Epithelial cell of esophagus (primary cell): ENCODE results near the gene PLBD2.
A peak's percentile ranks its signal among the peaks of the same experiment; 100 is the strongest.

Experiments used
- DNase-seq: peaks from one replicate; pipeline ENCODE4 v3.0.0; 2010; ENCODE audit warnings: low read depth
- H3K4me3 ChIP-seq: 2 replicates; pipeline ENCODE4 v1.5.1; 2011; ENCODE audit warnings: mild to moderate bottlenecking, low read length, control low read depth
- TF ChIP-seq, protein P1 (sequence below): IDR thresholded peaks from 2 replicates; pipeline ENCODE4 v1.5.1; 2011; ENCODE audit warnings: low read depth, mild to moderate bottlenecking, low read length, control low read depth, inconsistent platforms; ENCODE audit not compliant: insufficient read depth; ENCODE audit errors: missing control alignments

The PLBD2 gene

GRCh38 chr12:113388351-113388750 lies 30.0 kb downstream of the PLBD2 start:
- no peak for DNase-seq
- H3K4me3 ChIP-seq: no peak overlapping the region
- TF ChIP-seq, protein P1, sequence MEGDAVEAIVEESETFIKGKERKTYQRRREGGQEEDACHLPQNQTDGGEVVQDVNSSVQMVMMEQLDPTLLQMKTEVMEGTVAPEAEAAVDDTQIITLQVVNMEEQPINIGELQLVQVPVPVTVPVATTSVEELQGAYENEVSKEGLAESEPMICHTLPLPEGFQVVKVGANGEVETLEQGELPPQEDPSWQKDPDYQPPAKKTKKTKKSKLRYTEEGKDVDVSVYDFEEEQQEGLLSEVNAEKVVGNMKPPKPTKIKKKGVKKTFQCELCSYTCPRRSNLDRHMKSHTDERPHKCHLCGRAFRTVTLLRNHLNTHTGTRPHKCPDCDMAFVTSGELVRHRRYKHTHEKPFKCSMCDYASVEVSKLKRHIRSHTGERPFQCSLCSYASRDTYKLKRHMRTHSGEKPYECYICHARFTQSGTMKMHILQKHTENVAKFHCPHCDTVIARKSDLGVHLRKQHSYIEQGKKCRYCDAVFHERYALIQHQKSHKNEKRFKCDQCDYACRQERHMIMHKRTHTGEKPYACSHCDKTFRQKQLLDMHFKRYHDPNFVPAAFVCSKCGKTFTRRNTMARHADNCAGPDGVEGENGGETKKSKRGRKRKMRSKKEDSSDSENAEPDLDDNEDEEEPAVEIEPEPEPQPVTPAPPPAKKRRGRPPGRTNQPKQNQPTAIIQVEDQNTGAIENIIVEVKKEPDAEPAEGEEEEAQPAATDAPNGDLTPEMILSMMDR: no peak

DNA sequence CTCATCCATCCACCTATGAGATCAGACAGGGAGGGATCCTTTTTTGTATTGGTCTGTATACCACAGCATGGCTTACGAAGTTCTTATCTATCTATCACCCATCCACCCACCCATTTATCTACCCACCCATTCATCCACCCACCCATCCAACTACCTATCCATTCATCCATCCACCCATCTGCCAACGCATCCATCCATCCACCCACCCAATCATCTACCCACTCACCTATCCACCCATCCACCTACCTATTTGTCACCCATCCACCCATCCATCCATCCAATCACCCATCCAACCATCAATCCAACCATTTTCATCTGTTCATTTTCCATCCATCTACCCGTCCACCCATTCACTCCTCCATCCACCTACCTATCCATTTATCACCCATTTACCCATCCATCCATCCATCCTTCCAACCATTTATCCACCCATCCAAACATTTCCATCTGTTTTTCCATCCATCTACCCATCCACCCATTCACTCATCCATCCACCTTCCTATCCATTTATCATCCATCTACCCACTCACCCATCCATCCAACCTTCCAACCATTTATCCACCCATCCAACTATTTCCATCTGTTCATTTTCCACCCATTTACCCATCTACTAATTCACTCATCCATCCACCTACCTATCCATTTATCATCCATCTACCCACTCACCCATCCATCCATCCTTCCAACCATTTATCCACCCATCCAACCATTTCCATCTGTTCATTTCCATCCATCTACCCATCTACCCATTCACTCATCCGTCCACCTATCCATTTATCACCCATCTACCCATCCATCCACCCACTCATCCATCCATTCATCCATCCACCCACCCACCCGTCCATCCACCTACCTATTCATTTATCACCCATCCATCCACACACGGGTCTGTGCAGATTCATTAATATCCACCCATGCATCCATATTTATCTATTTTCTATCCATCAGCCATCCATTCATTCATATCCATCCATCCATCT lies 32.0 kb downstream of the PLBD2 start:
- DNase-seq: no peak
- TF ChIP-seq, protein P1: no peak
- no peak overlapping the region for H3K4me3 ChIP-seq

GRCh38 chr12:113391145-113391544 lies 32.8 kb downstream of the PLBD2 start:
- DNase-seq: no peak
- no peak overlapping the region for H3K4me3 ChIP-seq
- TF ChIP-seq, protein P1: no peak

- TF ChIP-seq, protein P1: no peak
- DNase-seq: no peak
- no peak overlapping the region for H3K4me3 ChIP-seq
Observed at GRCh38 chr12:113391650-113392337, 33.4 kb downstream of the PLBD2 start.

DNA sequence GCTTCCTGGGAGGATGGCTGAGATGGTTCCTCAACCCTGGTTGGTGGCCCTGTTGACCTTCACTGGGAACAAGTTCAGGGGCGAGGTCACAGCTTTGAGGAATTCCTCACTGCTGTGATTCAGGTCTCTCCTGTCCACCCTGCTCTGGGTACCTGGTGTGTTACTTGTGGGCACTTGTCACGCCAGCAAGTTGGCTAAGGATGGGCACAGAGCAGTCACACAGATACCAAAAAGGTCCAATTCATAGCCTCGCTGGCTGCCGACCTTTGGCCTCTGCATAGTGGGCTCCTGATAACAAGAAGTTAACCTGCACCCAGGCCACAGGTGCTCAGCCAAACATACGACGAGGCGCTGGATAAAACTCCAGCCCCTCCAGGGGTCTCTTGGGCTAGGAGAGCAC lies 34.1 kb downstream of the PLBD2 start:
- TF ChIP-seq, protein P1: no peak
- H3K4me3 ChIP-seq: no peak overlapping the region
- DNase-seq: no peak

GRCh38 chr12:113392988-113393579 lies 34.7 kb downstream of the PLBD2 start:
- H3K4me3 ChIP-seq: no peak overlapping the region
- peak; percentile 14 for DNase-seq
- TF ChIP-seq, protein P1: no peak
